Mesendoderm (in vitro differentiated cells): ENCODE data around the gene SULF2.

Source experiments
- DNase-seq: peaks from one replicate; pipeline ENCODE4 v3.0.0; 2013
- H2AK5ac ChIP-seq: 2 replicates; pipeline ENCODE4 v1.6.1; 2013; ENCODE audit warnings: low read length, inconsistent platforms
- H2BK120ac ChIP-seq: 2 replicates; pipeline ENCODE4 v1.6.1; 2013; ENCODE audit warnings: low read depth, mild to moderate bottlenecking, low read length, moderate library complexity, mixed read lengths
- H2BK15ac ChIP-seq: replicated peaks from 2 replicates; pipeline ENCODE4 v1.6.1; 2013; ENCODE audit warnings: low read depth, mild to moderate bottlenecking, moderate library complexity
- H2BK5ac ChIP-seq: 2 replicates; pipeline ENCODE4 v1.6.1; 2013; ENCODE audit warnings: low read length, inconsistent platforms
- H3K18ac ChIP-seq: 2 replicates; pipeline ENCODE4 v1.6.1; 2013; ENCODE audit warnings: mild to moderate bottlenecking, low read length, mixed read lengths
- H3K23ac ChIP-seq: one replicate; pipeline ENCODE4 v1.6.1; 2013; ENCODE audit warnings: low read length
- H3K27ac ChIP-seq: 2 replicates; pipeline ENCODE4 v1.5.1; 2013; ENCODE audit warnings: low read depth, mild to moderate bottlenecking, inconsistent platforms, low read length, moderate library complexity
- H3K27me3 ChIP-seq: 2 replicates; pipeline ENCODE4 v1.6.1; 2013; ENCODE audit warnings: low read length, control low read depth, mild to moderate bottlenecking, inconsistent platforms; ENCODE audit not compliant: insufficient read depth, poor library complexity
- H3K36me3 ChIP-seq: 2 replicates; pipeline ENCODE4 v1.6.1; 2013; ENCODE audit warnings: low read length, inconsistent platforms; ENCODE audit not compliant: control insufficient read depth, insufficient read depth
- H3K4ac ChIP-seq: one replicate; pipeline ENCODE4 v1.6.1; 2013; ENCODE audit warnings: low read depth, mild to moderate bottlenecking, low read length, moderate library complexity
- H3K4me1 ChIP-seq: 2 replicates; pipeline ENCODE4 v1.6.1; 2013; ENCODE audit warnings: low read depth, low read length, inconsistent platforms; ENCODE audit not compliant: control insufficient read depth
- H3K4me2 ChIP-seq: 2 replicates; pipeline ENCODE4 v1.6.1; 2013; ENCODE audit warnings: low read length
- H3K4me3 ChIP-seq: 2 replicates; pipeline ENCODE4 v1.5.1; 2013; ENCODE audit warnings: mild to moderate bottlenecking, low read length
- H3K56ac ChIP-seq: one replicate; pipeline ENCODE4 v1.6.1; 2013; ENCODE audit warnings: low read length
- H3K79me1 ChIP-seq: 2 replicates; pipeline ENCODE4 v1.6.1; 2013; ENCODE audit warnings: low read length, inconsistent platforms
- H3K79me2 ChIP-seq: 2 replicates; pipeline ENCODE4 v1.6.1; 2013; ENCODE audit warnings: mild to moderate bottlenecking, low read length; ENCODE audit not compliant: control insufficient read depth, insufficient read depth
- H3K9ac ChIP-seq: 2 replicates; pipeline ENCODE4 v1.6.1; 2013; ENCODE audit warnings: low read length, inconsistent platforms
- H4K5ac ChIP-seq: one replicate; pipeline ENCODE4 v1.6.1; 2013; ENCODE audit warnings: low read length
- H4K8ac ChIP-seq: one replicate; pipeline ENCODE4 v1.6.1; 2013; ENCODE audit warnings: low read depth, mild to moderate bottlenecking, control low read depth, low read length, moderate library complexity
- WGBS: extraction: QIAGEN DNeasy Blood & Tissue Kit; methylation state at CpG from one replicate; pipeline ENCODE4 v1.1.7; 2013; ENCODE audit warnings: low lambda C conversion rate, missing lambda C conversion rate; ENCODE audit not compliant: insufficient coverage; ENCODE audit errors: extremely low coverage; 5-methylcytosine and 5-hydroxymethylcytosine counted together

The SULF2 gene

DNA sequence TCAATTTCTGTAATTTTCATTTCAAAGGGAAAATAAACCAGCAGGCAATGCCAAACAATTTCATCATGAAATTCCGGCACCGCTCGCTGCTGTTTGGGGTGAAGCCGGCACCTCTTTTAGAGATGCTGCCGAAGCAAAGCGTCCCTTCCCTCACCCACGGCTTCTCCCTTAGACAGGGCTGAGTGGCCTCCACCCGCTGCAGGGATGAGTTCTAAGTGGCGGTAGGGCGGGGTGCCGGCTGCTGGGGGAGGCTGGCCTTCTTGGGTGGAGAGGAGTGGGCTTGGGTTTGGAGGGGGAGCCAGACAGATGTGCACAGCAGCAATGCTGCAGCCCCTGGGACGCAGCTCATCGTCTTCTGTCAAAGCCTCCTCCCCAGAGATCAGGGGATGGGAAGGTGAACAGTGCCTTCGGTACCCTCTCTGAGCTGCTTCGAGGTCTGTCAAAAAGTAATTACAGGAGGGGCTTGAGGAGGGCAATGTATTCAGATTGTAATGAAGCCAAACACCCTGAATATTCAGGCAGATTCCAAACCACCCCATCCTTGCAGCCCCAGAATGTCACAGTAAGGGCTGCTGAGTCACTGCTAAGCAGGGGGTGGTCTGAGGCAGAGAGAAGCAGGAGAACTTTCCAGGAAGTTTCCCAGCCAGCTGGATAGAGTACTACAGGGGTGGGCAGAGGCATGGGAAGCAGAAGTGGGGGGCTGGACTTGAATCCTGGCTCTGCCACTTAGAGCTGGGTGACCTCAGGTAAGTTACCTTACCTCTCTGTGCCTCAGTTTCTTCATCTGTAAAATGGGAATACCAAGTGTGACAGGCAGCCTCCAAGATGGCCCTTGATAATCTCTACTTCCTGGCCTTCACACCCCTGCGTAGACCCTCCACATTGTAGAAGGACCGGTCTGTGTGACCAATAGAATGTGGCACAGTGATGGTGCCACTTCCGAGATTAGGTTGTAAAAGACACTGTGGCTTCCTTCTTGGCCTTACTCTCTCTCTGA is 96.6 kb downstream of the SULF2 start:
- Histone ChIP-seq H3K4me2 (no peak overlapping the region), H2AK5ac (no peak overlapping the region), H3K36me3 (no peaks in the 10 kb centered on the region), H3K79me2 (no peaks in the 10 kb centered on the region), H3K4ac (no peak overlapping the region), H3K79me1 (no peaks in the 10 kb centered on the region), H3K9ac (no peak overlapping the region), H3K18ac (no peak overlapping the region), H3K27me3 (no peaks in the 10 kb centered on the region), H3K23ac (no peak overlapping the region), H3K4me1 (no peaks in the 10 kb centered on the region), H3K56ac (no peak overlapping the region), H4K5ac (no peak overlapping the region), H4K8ac (no peak overlapping the region), H3K4me3 (no peak overlapping the region), H2BK5ac (no peak overlapping the region), H3K27ac (no peak overlapping the region), H2BK120ac (no peak overlapping the region), H2BK15ac (no peak overlapping the region)
- DNase-seq: peak; percentile 68
- no CpG with 5 or more reads among the region's 18 CpGs for WGBS

DNA sequence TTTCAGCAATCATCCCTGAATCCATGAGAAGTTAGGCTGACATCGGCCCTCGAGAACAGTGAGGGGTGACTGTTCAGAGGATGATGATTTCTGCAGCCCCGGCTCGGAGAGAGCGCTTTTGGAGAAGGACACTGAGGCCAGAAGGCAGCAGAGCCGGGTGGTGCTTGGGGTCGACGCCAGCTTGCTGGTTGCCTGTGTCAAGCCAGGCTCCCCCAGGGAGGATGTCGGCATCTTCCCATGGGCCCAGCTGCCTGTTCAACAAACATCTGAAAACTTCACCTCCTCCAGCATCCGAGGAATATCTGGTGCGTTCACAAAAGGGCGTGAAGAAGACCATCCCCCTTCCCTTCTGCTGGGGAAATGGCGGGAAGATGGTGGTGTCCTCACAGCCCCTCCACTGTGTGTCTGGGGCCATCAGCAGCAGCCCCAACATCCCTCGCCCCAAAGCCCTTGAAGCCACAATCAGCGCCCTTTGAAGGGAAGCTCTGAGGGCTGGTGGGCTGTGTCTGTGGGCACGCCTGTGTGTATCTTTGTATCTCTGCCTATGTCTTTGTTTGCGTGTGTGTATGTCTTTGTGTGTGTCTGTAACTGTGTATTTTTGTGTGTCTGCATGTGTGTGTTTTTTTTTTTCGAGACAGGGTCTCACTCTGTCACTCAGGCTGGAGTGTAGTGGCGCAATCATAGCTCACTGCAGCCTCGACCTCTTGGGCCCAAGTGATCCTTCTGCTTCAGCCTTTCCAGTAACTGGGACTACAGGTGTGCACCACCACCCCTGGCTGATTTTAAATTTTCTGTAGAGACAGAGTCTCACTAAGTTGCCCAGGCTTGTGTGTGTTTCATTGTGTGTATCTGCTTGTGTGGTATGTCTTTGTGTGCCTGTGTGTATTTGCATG is 97.9 kb downstream of the SULF2 start:
- no peaks in the 10 kb centered on the region for H3K27me3 ChIP-seq
- no peak overlapping the region for H4K5ac ChIP-seq
- no peak overlapping the region for H2BK5ac ChIP-seq
- H3K79me1 ChIP-seq: no peaks in the 10 kb centered on the region
- H3K4me3 ChIP-seq: no peak overlapping the region
- H3K23ac ChIP-seq: no peak overlapping the region
- no peak for DNase-seq
- H2BK120ac ChIP-seq: no peak overlapping the region
- no peak overlapping the region for H3K56ac ChIP-seq
- H3K4me2 ChIP-seq: no peak overlapping the region
- H3K9ac ChIP-seq: no peak overlapping the region
- H3K27ac ChIP-seq: no peak overlapping the region
- no peak overlapping the region for H3K4ac ChIP-seq
- no peak overlapping the region for H2BK15ac ChIP-seq
- no CpG with 5 or more reads among the region's 20 CpGs for WGBS
- H3K79me2 ChIP-seq: no peaks in the 10 kb centered on the region
- no peak overlapping the region for H4K8ac ChIP-seq
- H2AK5ac ChIP-seq: no peak overlapping the region
- no peaks in the 10 kb centered on the region for H3K4me1 ChIP-seq
- no peak overlapping the region for H3K18ac ChIP-seq
- H3K36me3 ChIP-seq: no peaks in the 10 kb centered on the region

GRCh38 chr20:47686545-47686944 is 98.7 kb downstream of the SULF2 start:
- H4K5ac ChIP-seq: no peak overlapping the region
- H3K36me3 ChIP-seq: no peaks in the 10 kb centered on the region
- H2AK5ac ChIP-seq: no peak overlapping the region
- peak; percentile 53 for DNase-seq
- no peak overlapping the region for H3K4me2 ChIP-seq
- H2BK5ac ChIP-seq: no peak overlapping the region
- no CpG with 5 or more reads among the region's 14 CpGs for WGBS
- H3K4me1 ChIP-seq: no peaks in the 10 kb centered on the region
- no peak overlapping the region for H4K8ac ChIP-seq
- H3K23ac ChIP-seq: no peak overlapping the region
- H3K79me2 ChIP-seq: no peaks in the 10 kb centered on the region
- no peak overlapping the region for H3K9ac ChIP-seq
- H2BK120ac ChIP-seq: no peak overlapping the region
- H3K79me1 ChIP-seq: no peaks in the 10 kb centered on the region
- H3K4me3 ChIP-seq: no peak overlapping the region
- H3K27me3 ChIP-seq: no peaks in the 10 kb centered on the region
- no peak overlapping the region for H3K18ac ChIP-seq
- no peak overlapping the region for H2BK15ac ChIP-seq
- H3K4ac ChIP-seq: no peak overlapping the region
- no peak overlapping the region for H3K27ac ChIP-seq
- H3K56ac ChIP-seq: no peak overlapping the region

DNA sequence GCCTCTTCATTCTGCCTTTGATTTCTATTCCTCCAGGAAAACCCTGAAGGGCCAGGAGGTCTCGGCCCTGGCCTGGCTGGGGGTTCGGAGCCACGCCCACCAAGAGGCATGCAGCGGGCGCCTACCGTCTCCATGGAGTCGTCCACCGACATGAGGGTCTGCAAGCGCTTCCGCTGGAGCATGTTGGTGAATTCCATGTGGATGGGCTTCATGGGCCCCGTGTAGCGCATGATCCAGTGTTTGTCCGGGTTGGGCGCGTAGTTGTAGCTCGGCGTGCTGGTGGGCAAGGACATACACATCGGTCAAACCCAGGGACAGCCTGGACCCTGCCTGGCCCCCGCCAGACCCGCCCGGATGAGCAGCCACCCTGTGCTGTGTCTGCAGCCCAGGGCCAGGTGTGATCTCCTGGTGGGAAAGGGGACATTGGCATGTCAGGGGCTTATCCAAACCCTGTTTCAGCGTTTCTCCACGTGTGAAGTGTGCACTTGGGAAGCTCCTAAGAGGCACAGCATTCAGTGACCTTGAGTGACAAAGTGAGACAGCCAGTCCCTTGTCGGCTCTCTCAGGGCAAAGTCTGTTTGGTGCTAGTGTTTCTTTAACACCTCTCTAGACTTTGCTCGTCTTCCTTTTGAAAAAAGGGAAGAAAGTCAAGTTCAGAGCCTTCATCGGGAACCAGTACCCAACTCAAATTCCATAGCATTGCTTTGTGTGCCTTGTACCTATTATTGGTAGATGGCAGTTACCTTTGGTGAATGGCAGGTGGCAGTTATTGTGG is 100.8 kb downstream of the SULF2 start:
- H2BK5ac ChIP-seq: no peak overlapping the region
- H3K27me3 ChIP-seq: no peaks in the 10 kb centered on the region
- no CpG with 5 or more reads among the region's 26 CpGs for WGBS
- no peak overlapping the region for H3K18ac ChIP-seq
- H3K4me1 ChIP-seq: no peaks in the 10 kb centered on the region
- H4K8ac ChIP-seq: no peak overlapping the region
- H3K79me2 ChIP-seq: no peaks in the 10 kb centered on the region
- H4K5ac ChIP-seq: no peak overlapping the region
- H3K4ac ChIP-seq: no peak overlapping the region
- no peak overlapping the region for H2BK15ac ChIP-seq
- H3K23ac ChIP-seq: no peak overlapping the region
- H3K56ac ChIP-seq: no peak overlapping the region
- DNase-seq: no peak
- no peak overlapping the region for H3K4me2 ChIP-seq
- H2BK120ac ChIP-seq: no peak overlapping the region
- no peaks in the 10 kb centered on the region for H3K79me1 ChIP-seq
- no peak overlapping the region for H3K9ac ChIP-seq
- H2AK5ac ChIP-seq: no peak overlapping the region
- H3K4me3 ChIP-seq: no peak overlapping the region
- no peak overlapping the region for H3K27ac ChIP-seq
- no peaks in the 10 kb centered on the region for H3K36me3 ChIP-seq

- no peak overlapping the region for H2BK120ac ChIP-seq
- no peaks in the 10 kb centered on the region for H3K79me1 ChIP-seq
- no peak for DNase-seq
- no peaks in the 10 kb centered on the region for H3K4me1 ChIP-seq
- no peak overlapping the region for H2BK15ac ChIP-seq
- H3K4me2 ChIP-seq: no peak overlapping the region
- WGBS: no CpG with 5 or more reads among the region's 19 CpGs
- no peak overlapping the region for H3K23ac ChIP-seq
- H3K9ac ChIP-seq: no peak overlapping the region
- H3K36me3 ChIP-seq: no peaks in the 10 kb centered on the region
- H2AK5ac ChIP-seq: no peak overlapping the region
- H3K27me3 ChIP-seq: no peaks in the 10 kb centered on the region
- no peak overlapping the region for H3K18ac ChIP-seq
- H4K8ac ChIP-seq: no peak overlapping the region
- H4K5ac ChIP-seq: no peak overlapping the region
- no peak overlapping the region for H3K27ac ChIP-seq
- no peak overlapping the region for H3K4ac ChIP-seq
- no peak overlapping the region for H2BK5ac ChIP-seq
- H3K4me3 ChIP-seq: no peak overlapping the region
- no peaks in the 10 kb centered on the region for H3K79me2 ChIP-seq
- H3K56ac ChIP-seq: no peak overlapping the region
Observed at GRCh38 chr20:47682916-47683315, 102.4 kb downstream of the SULF2 start.
